Measurements from ENCODE around the gene PRKG1. TPM values are rescaled to one million over a fixed set of nuclear protein-coding genes. Genes with fewer than 3 reads are reported as not detected.

Gene PRKG1
- total RNA-seq, 2 donors from 2014 or later, result 31.5 to 34.7 TPM

DNA sequence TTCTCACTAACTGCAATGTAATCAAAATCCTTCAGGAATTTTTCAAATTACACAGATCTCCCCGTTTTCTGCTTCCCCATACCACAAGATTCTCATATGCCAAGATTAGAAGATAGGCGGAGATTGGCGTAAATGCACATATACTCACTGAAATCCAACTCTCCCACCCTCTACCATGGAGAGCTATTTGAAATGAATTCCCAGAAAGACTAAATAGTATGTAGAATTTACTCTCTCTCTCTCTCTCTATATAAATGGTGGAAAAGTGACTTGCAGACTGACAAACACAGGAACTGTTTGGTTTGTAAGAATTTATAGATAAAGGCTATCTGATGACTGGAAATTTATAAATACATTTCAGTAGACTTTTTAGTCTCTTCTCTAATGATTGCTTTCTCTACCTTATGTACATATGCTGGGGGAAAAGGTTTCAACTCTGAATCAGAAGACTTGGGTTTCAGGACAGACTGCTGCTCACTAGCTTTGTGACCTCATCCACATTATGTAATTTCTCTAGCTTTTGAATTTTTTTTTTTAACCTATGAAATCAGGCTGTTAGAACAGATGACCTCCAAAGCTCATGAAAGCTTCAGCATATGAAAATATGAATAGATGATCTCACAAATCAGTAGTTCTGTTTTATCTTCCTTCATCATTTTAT, 692.9 kb downstream of the PRKG1 start:
- intact Hi-C loops (cut with DNase I), result no loop called here
- no peak for DNase-seq
- no peak for ATAC-seq

DNA sequence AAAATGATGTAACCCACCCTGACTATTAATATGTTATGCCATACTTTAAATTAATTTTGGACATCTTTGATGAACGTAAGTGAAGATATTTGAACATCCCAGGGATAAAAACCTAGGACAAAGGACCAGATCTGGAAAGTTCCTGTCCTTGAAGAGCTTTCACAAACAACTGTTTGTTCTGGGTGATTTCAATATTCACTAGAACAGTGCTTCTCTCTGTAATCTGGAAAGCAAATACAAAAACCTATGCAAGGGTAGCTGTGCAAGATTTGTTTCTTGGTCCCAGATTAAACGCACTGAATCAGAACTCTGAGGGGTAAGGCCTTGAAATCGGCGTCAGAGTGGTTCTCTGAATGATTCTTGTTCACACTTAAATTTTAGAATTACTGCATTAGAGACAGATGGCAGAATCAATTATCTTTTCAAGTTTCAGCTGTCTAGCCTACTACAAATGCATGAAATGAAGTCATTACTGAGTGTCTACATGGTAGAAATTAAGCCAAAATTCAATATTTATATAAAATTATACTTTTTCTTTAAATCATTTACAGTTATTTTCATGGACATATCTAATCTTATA, 694.7 kb downstream of the PRKG1 start:
- ATAC-seq (no peak), DNase-seq (no peak)
- intact Hi-C loops (cut with DNase I), result no loop called here

DNA sequence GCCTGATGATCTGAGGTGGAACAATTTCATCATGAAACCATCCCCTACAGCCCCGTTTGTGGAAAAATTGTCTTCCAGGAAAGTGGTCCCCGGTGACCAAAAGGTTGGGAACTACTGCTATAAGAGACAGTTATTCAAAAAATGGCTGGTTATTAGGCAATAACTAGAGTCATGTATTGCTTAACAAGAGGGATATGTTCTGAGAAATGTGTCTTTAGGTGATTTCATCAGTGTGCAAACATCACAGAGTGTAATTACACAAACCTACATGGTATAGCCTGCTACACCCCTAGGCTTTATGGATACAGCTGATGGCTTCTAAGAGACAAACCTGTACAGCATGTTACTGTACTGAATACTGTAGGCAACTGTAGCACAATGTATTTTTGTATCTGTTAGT, 696.4 kb downstream of the PRKG1 start:
- intact Hi-C loops (cut with DNase I), result no loop called here
- ATAC-seq (no peak), DNase-seq (no peak)

DNA sequence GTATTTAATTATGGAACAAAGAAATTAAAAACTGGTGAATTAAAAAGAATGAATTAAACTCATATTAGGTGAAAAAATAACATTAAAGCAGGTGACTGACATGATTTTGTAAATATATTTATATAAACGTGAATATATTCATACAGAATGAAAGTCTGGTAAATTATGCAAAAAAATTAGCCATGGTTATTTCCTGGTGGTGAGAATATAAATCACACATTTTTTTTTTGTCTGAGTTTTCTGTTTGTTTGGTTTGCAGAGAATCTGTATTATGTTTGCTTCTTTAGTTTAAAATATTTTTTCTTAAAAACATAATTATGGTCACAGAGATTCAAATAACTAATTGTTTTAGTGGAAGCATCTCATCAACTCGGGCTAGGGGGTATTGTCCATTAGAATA, 698.1 kb downstream of the PRKG1 start:
- DNase-seq (no peak), ATAC-seq (no peak)
- intact Hi-C loops (cut with DNase I), result no loop called here

DNA sequence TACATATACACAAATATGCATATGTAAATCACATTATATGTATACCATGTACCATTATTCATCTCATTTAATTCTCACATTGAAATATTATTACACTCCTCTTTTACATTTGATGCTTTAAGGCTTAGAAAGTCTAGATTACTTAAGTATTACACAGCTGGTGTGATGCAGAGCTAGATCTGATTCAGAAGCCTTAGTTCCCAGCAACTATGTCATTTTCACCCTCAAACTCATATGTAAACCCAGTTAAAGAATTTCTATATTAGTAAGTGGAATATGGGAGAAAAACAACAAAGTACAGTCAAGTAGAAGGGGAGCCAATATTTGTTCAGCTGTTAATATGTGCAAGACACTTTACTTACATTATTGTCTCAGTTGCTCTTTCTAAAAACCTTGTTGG, 699.4 kb downstream of the PRKG1 start:
- ATAC-seq, result no peak
- no peak for DNase-seq
- intact Hi-C loops (cut with DNase I), result no loop called here

DNA sequence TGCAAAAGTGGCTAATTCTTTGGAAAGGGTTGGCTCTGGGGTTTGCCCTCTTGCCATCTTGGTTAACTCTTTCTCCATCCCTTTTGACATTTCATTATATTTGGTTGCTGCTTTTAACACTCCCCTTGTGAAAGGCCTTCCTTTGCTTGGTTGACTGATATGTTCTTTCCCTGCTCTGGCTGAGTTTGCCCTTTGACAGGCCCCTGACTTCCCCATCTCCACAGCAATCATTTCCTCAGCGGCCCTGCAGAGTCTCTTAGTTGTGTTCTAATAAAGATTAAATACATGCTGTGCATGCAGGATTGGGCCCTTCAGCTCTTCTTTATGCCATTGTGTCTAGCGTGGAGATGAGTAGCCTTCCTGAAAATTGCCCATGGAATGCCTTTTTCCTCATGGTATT, 709.7 kb downstream of the PRKG1 start:
- intact Hi-C loops (cut with DNase I), result no loop called here
- DNase-seq, result no peak
- ATAC-seq, result no peak

DNA sequence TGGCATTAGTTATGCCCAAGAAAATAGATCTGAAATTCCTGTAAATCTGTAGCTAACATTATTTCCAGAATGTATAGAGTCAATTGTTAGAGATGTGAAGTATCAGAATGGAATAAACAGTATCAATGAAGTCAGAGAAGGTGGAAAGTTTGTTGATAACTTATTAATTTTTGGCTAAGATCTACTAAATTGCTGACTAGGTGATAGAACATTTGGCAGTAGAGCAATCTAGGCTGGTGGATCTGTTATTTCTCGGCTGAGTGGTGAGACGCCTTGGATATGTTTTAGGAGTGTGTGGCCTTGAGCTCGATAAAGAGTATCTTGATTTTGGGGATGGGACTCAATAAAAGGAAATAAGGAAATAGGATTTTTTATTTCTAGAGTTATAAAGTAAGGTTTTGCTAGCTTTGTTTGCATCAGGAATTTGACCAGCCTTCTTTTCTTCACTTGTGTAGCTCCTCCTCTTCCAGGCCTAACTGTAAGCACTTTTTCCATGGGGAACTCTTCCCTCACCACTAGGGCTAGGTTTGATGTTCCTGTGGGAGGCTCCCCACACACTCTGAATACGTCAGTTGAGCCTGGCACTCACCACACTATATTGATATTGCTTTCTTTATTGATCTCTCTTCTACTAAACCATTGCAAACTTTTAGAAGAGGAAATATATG, 711.9 kb downstream of the PRKG1 start:
- ATAC-seq (no peak), DNase-seq (no peak)
- intact Hi-C loops (cut with DNase I), result no loop called here

DNA sequence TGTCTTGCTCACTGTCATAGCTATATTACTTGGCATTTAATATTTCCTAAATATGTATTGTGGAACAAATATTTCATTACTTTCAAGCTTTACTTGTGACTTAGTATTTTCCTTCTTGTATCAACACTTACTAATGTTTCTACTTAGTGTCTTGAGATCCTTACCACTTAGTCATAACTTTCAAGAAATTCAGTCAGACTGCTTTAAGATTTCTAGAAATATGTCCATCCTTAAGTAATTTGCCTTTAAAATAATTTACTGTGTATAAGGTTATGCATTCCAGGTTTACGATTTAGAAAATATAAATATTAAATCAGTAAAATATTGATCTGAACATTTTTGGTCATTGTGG, 712.4 kb downstream of the PRKG1 start:
- ATAC-seq (no peak), DNase-seq (no peak)
- intact Hi-C loops (cut with DNase I), result no loop called here

DNA sequence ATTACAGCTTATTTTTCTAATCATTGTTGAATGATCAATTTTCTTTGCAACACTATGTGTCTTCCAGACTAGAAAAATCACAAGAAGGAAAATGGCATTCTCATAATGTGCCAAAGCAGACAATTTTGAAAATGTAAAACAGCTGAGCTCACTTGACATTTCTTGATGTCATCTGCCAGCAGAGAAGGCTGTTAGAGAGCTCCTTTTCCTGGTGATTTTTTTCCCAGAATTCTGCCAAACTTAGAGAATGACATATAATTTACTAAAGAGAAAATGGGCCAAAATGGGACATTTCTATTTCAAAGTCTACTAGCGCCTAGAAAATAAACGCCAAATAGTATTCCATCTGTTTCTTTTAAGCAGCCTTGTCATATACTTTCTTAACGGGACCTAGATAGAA, 714.0 kb downstream of the PRKG1 start:
- DNase-seq, result no peak
- no peak for ATAC-seq
- intact Hi-C loops (cut with DNase I), result no loop called here

DNA sequence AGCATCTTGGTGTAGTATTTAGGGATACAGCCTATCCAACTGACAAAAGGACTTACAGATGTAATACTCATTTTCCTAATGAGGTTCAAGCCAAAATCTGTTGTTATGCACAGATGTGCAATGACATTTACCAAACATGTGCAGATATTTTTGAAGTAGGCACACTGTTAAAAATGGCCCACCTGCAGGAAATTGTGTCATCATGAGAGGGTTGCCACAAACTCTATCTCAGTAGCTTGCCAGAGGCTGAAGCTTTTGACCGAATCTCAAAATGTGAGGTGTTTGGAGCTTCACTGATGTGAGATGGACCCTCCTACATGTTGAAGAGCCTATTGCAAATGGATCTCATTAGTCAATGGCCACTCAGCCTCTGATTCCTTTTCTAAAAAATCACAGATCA, 714.8 kb downstream of the PRKG1 start:
- ATAC-seq (no peak), DNase-seq (no peak)
- intact Hi-C loops (cut with DNase I), result no loop called here

DNA sequence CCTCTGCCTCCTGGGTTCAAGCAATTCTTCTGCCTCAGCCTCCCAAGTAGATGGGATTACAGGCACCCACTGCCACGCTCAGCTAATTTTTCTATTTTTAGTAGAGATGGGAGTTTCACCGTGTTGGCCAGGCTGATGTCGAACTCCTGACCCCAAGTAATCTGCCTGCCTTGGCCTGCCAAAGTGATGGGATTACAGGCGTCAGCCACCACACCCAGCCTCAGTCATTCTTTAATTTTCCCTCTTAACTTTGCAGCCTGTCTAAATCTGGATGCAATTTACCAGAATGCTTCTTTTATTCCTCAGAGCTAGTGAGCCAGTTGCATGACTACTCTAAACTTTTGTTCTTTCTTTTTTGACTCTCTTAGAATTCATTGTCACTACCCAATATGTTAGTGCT, 715.6 kb downstream of the PRKG1 start:
- intact Hi-C loops (cut with DNase I), result no loop called here
- no peak for ATAC-seq
- DNase-seq, result no peak

DNA sequence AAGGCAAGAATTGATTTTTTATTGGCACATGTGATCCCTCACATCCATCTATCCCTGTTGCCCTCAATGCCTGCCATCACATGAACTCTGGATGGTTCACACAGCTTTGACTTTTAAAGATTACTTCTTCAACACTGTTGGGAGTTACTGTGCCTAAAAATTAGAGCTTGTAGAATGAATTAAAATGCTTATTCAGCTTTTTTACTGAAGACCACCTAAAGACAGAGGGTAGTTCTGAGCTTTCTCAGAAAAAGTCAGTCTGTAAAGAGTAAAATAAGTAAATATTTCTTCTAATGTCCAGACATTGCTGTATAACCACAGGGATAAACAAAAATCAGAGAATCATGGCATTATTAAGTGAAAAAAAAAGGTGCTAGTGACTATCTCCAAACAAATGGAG, 718.4 kb downstream of the PRKG1 start:
- DNase-seq (no peak), ATAC-seq (no peak)
- intact Hi-C loops (cut with DNase I), result no loop called here

DNA sequence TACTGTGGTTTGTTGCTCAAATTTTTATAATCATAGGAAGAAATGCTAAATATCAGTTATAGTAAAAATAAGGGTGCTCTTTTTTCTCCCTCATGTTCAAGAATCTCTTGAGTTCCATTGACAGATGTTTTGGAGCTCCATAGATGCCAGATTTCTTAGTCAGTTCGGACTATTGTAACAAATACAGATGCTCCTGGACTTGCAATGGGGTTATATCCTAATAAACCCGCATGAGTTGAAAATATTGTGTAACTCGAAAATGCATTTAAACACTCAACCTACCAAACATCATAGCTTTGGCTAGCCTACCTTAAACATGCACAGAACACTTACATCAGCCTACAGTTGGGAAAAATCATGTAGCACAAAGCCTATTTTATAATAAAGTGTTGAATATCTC, 725.8 kb downstream of the PRKG1 start:
- ATAC-seq (no peak), DNase-seq (no peak)
- intact Hi-C loops (cut with DNase I), result no loop called here

DNA sequence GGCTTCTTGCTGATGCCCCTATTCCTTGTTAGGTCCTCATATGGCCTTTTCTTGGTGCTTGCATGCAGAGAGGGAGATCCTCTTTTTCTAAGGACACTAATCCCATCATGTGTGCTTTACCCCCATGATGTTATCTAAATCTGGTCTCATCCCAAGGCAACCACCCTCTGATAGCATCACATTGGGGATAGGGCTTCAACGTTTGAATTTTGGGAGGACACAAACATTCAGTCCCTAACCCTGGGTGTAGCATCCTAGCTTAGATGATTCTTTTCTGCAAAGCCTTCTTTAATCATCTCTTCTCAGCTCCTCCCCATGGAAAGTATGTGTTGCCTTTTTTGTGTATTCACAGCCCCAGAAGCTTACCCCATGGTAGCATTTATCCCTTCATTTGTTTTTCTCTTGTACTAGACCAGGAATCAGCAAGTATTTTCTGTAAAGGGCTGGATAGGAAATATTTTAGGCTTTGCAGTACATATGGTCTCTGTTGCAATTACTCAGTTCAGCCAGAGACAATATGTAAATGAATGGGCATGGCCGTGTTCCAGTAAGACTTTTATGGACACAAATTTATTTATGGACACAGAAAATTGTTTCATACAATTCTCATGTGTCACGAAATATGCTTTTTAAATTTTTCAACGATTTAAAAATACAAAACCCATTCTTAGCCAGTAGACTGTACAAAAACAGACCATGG, 726.6 kb downstream of the PRKG1 start:
- no peak for DNase-seq
- intact Hi-C loops (cut with DNase I), result no loop called here
- ATAC-seq, result no peak

DNA sequence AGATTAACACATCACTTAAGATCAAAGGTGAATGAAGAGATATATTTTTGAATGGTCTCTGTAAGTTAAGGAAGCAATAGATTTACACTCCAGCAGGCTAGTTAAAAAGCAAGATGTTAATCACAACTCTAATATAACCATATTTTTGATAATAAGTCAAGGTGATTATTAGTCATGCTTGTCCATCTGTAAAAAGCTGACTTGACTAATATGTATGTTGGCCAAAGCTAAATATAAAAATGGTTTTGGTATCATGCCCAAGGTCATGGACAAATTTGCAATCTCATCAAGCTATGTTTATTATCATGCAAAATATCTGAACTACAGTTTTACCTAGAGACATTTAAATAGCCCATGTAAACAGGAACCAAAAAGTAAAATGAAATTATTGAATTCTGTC, 727.7 kb downstream of the PRKG1 start:
- intact Hi-C loops (cut with DNase I), result no loop called here
- ATAC-seq (no peak), DNase-seq (no peak)

DNA sequence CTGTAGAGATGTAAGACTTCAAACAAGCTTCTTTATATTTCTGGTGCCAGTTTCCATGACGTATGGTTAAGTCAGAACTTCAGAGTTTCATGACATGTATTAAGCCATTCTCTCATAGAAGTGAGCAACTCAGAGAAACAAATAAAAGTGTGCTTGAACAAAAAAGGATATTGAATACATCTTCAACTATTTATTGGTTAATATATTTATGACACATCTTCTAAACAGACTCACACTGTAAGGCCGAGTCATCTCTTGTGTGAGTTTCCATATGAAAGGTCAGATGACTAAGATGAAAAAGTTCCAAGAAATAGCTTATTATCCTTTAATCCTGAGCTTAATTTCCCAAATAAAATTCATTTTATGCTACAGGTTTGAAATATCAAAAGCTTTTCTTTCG, 730.6 kb downstream of the PRKG1 start:
- intact Hi-C loops (cut with DNase I), result no loop called here
- no peak for DNase-seq
- ATAC-seq, result no peak

DNA sequence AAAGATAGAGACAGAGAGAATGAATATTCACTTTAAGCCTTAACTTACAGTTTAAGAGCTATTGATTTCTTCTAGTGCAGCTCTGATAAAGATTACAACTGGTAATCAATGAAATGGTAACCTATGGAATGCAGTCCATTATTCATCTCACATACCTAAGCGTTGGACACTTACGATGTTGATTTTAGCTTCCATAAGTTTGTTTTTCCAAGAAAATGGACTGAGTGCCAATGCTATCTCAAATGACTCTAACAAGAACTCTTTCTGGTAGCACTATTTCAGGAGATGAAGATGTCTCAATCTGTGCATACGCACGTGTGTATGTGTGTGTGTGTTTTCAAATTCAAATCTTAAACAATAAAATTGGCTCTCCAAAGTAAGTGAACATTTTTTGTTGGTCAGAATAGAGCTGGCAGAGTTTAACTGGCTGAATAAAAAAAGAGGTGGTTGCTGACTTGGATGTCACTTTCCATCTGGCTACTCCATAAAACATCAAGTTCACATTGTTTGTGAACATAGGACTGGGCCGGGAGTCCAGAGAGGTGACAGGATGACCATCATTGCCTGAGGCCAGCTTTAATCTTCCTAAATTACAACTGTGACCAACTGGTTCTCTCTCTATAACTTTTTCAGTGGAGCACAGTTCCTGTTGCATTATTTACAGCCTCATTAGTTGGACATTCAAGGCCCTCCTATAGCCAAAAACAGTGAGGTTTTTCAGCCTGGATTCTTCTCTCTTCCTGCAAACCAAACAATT, 732.0 kb downstream of the PRKG1 start:
- DNase-seq (no peak), ATAC-seq (no peak)
- intact Hi-C loops (cut with DNase I), result no loop called here

DNA sequence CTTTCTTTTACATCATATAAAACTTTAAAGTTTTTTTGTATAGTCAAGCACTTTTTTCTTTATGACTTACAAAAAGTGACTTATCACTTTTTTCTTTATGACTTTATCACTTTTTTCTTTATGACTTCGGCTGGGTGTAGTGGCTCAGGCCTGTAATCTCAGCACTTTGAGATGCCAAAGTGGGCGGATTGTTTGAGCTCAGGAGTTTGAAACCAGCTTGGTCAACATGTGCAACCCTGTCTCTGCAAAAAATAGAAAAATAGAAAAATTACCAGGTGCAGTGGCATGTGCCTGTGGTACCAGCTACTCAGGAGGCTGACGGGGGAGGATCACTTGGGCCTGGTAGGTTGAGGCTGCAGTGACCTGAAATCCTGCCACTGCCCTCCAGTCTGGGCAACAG, 733.9 kb downstream of the PRKG1 start:
- intact Hi-C loops (cut with DNase I), result no loop called here
- ATAC-seq (no peak), DNase-seq (no peak)

DNA sequence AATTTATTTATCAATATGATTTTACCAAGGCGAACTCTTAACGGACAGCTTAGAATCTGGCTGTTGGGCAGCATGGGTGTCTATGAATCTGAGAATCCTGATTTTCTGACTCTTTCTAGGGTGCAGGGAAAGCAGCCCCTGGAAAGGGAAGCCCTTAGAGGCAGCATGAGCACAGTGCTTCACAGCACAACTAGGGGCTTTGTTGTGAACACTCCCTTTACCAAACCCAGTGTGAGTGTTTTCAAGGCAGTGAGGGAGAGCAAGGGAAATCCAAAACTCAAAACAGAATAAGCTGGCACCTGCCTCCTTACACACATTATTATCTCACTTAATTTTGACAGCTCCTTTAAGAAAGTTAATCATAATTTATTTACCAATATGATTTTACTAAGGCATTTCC, 741.4 kb downstream of the PRKG1 start:
- DNase-seq (no peak), ATAC-seq (no peak)
- intact Hi-C loops (cut with DNase I), result no loop called here

DNA sequence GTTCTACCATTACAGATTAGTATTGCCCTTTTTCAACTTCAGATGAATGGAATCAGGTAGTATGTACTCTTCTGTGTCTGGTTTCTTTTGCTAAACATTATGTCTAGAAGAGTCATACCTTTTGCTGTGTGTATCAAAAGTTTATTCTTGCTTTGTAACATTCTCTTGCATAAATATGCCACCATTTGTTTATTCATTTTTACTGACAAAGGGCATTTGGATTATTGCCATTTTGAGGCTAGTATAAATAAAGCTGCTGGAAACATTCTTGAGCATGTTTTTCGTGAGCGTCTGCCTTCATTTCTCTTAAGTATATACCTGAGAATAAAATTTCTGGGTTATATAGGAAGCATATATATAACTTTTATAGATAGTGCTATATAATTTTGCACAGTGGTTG, 746.8 kb downstream of the PRKG1 start:
- DNase-seq (no peak), ATAC-seq (no peak)
- intact Hi-C loops (cut with DNase I), result no loop called here

Data from left cardiac atrium (tissue), 4 donors.